GM23338 (cell line): Measurements from ENCODE around the gene OR2AT4. TPM values are rescaled to one million over a fixed set of nuclear protein-coding genes. Genes with fewer than 3 reads are reported as not detected.

Experiments used
- ATAC-seq: fragments of 200-7000 bp; cut with Tn5 transposase; 3 replicates; pipeline ENCODE4 v1.9.1; 2020
- DNase-seq: peaks from one replicate; pipeline ENCODE4 v3.0.0-alpha.2; 2015; ENCODE audit warnings: low spot score
- H2AFZ ChIP-seq: fragments of 200-600 bp; sonication (generic); 2 replicates; pipeline ENCODE4 v1.8.0; 2016; ENCODE audit warnings: antibody characterized with exemption, mild to moderate bottlenecking, moderate library complexity
- H3F3A ChIP-seq: fragments of 200-600 bp; sonication (generic); replicated peaks from 2 replicates; pipeline ENCODE4 v1.8.0; 2017; ENCODE audit warnings: antibody characterized with exemption, mixed run types, low read depth
- H3K27ac ChIP-seq: fragments of 200-600 bp; sonication (generic); 2 replicates; pipeline ENCODE4 v1.6.1; 2016; ENCODE audit warnings: low read depth
- H3K27me3 ChIP-seq: fragments of 200-600 bp; sonication (generic); 2 replicates; pipeline ENCODE4 v1.8.0; 2016; ENCODE audit warnings: mild to moderate bottlenecking, mixed run types, moderate library complexity; ENCODE audit not compliant: insufficient read depth
- H3K36me3 ChIP-seq: fragments of 200-600 bp; sonication (generic); 2 replicates; pipeline ENCODE4 v1.8.0; 2016; ENCODE audit warnings: mild to moderate bottlenecking; ENCODE audit not compliant: insufficient read depth
- H3K4me1 ChIP-seq: fragments of 200-600 bp; sonication (generic); 2 replicates; pipeline ENCODE4 v1.8.0; 2016; ENCODE audit warnings: mild to moderate bottlenecking, moderate library complexity; ENCODE audit not compliant: insufficient read depth
- H3K4me2 ChIP-seq: fragments of 200-600 bp; sonication (generic); 2 replicates; pipeline ENCODE4 v1.7.1; 2017; ENCODE audit warnings: mixed run types
- H3K4me3 ChIP-seq: fragments of 200-600 bp; sonication (generic); 2 replicates; pipeline ENCODE4 v1.6.1; 2016; ENCODE audit warnings: mixed run types
- H3K79me2 ChIP-seq: fragments of 200-600 bp; sonication (generic); replicated peaks from 2 replicates; pipeline ENCODE4 v1.8.0; 2017; ENCODE audit warnings: mild to moderate bottlenecking; ENCODE audit not compliant: insufficient read depth
- H3K9me2 ChIP-seq: fragments of 200-600 bp; sonication (generic); 2 replicates; pipeline ENCODE4 v1.8.0; 2017; ENCODE audit not compliant: insufficient read depth
- H4K20me1 ChIP-seq: fragments of 200-600 bp; sonication (generic); replicated peaks from 2 replicates; pipeline ENCODE4 v1.8.0; 2017; ENCODE audit warnings: mild to moderate bottlenecking; ENCODE audit not compliant: insufficient read depth
- H3K27ac Mint-ChIP-seq: 2 replicates; pipeline ENCODE4 v1.8.0; 2020; ENCODE audit warnings: inconsistent platforms, mild to moderate bottlenecking, moderate library complexity, mixed read lengths
- H3K27me3 Mint-ChIP-seq: 3 replicates; pipeline ENCODE4 v1.8.0; 2022; ENCODE audit warnings: low read depth, mild to moderate bottlenecking, moderate library complexity, mixed read lengths, inconsistent platforms; ENCODE audit not compliant: insufficient read depth, poor library complexity
- H3K36me3 Mint-ChIP-seq: 3 replicates; pipeline ENCODE4 v1.8.0; 2021; ENCODE audit warnings: low read depth, mild to moderate bottlenecking, inconsistent platforms, moderate library complexity, mixed read lengths
- H3K4me1 Mint-ChIP-seq: 3 replicates; pipeline ENCODE4 v1.8.0; 2020; ENCODE audit warnings: mild to moderate bottlenecking, inconsistent platforms, mixed read lengths
- H3K4me3 Mint-ChIP-seq: 3 replicates; pipeline ENCODE4 v1.8.0; 2021; ENCODE audit warnings: moderate library complexity, mild to moderate bottlenecking, inconsistent platforms, mixed read lengths
- H3K9me3 Mint-ChIP-seq: 3 replicates; pipeline ENCODE4 v1.8.0; 2020; ENCODE audit warnings: moderate library complexity, mild to moderate bottlenecking, inconsistent platforms, mixed read lengths
- CREB1 ChIP-seq: fragments of 250-450 bp; sonication (Bioruptor Pico); IDR thresholded peaks from 2 replicates; pipeline ENCODE4 v1.5.0; 2020; ENCODE audit warnings: low read depth, mild to moderate bottlenecking, moderate library complexity
- EZH2 ChIP-seq: fragments of 200-600 bp; sonication (generic); IDR thresholded peaks from one replicate; pipeline ENCODE4 v1.8.0; 2017; ENCODE audit warnings: antibody characterized with exemption, mild to moderate bottlenecking, low read depth; ENCODE audit not compliant: unreplicated experiment
- EZH2phosphoT487 ChIP-seq: fragments of 200-600 bp; sonication (generic); IDR thresholded peaks from one replicate; pipeline ENCODE4 v1.8.1; 2018; ENCODE audit warnings: antibody characterized with exemption; ENCODE audit not compliant: unreplicated experiment
- JUNB ChIP-seq: IDR thresholded peaks from one replicate; pipeline ENCODE4 v1.6.1; 2016; ENCODE audit warnings: antibody characterized with exemption; ENCODE audit not compliant: unreplicated experiment
- NANOG ChIP-seq: IDR thresholded peaks from 2 replicates; pipeline ENCODE4 v1.6.1; 2016; ENCODE audit warnings: antibody characterized with exemption, borderline replicate concordance
- POLR2AphosphoS5 ChIP-seq: IDR thresholded peaks from 2 replicates; pipeline ENCODE4 v1.6.1; 2016; ENCODE audit warnings: antibody characterized with exemption, low read depth
- ZNF114 ChIP-seq: fragments of 250-450 bp; sonication (Bioruptor Pico); IDR thresholded peaks from 2 replicates; pipeline ENCODE4 v1.5.0; 2020; ENCODE audit warnings: mild to moderate bottlenecking, moderate library complexity
- ZNF331 ChIP-seq: fragments of 250-450 bp; sonication (Bioruptor Pico); IDR thresholded peaks from 2 replicates; pipeline ENCODE4 v1.5.0; 2020; ENCODE audit warnings: low read depth, mild to moderate bottlenecking, moderate library complexity
- polyA plus RNA-seq: library from polyadenylated mRNA; unstranded; fragments of >200 nt; fragmentation: Nextera tagmentation; extraction: Ambion mirVana; gene quantifications from 2 replicates; pipeline ENCODE4 v1.2.1, GENCODE V29; 2016
- total RNA-seq: library from RNA; depleted of rRNA; stranded (reverse); fragments of >200 nt; shearing (Covaris generic); gene quantifications from 2 replicates; pipeline ENCODE4 v1.2.3, GENCODE V29; 2014
- TF ChIP-seq, protein P1 (sequence below), 2 experiments: fragments of 200-600 bp in 1 of 2; sonication (generic) in 1 of 2; conservative IDR thresholded peaks; 2 replicates each; pipeline versions ENCODE4 v1.5.1 to v1.6.1; 2016 to 2017; ENCODE audit warnings: antibody characterized with exemption in 2 of 2, low read depth in 2 of 2, mild to moderate bottlenecking in 2 of 2, moderate library complexity in 1 of 2
- TF ChIP-seq, protein P2 (sequence below): IDR thresholded peaks from 2 replicates; pipeline ENCODE4 v1.6.1; 2016; ENCODE audit warnings: antibody characterized with exemption
- TF ChIP-seq, protein P3 (sequence below): IDR thresholded peaks from one replicate; pipeline ENCODE4 v1.6.1; 2018; ENCODE audit warnings: antibody characterized with exemption; ENCODE audit not compliant: unreplicated experiment

The OR2AT4 gene
- total and polyA plus RNA-seq, 2 experiments from 2014 or later, result not detected

DNA sequence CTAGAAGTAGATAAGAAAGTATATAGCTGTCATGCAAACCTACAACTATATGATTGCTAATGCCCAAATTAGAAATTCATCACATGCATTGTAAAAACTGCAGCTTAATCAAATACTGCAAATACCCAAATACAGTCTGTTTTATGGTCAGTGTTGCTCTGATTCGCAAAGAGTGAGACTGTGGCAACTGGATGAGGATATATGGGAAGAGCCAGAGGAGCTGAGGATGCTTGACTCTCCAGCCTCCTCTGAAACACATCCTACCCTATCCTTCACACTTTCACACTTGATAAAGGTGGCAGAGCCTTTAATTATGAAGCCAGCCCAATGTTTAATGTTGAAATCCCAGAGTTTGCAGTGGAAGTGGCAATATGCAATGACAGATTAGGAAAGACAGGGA is 21.9 kb upstream of the OR2AT4 start:
- no peak overlapping the region for H2AFZ ChIP-seq
- H3K27ac Mint-ChIP-seq, result no peak overlapping the region
- TF ChIP-seq, protein P1, sequence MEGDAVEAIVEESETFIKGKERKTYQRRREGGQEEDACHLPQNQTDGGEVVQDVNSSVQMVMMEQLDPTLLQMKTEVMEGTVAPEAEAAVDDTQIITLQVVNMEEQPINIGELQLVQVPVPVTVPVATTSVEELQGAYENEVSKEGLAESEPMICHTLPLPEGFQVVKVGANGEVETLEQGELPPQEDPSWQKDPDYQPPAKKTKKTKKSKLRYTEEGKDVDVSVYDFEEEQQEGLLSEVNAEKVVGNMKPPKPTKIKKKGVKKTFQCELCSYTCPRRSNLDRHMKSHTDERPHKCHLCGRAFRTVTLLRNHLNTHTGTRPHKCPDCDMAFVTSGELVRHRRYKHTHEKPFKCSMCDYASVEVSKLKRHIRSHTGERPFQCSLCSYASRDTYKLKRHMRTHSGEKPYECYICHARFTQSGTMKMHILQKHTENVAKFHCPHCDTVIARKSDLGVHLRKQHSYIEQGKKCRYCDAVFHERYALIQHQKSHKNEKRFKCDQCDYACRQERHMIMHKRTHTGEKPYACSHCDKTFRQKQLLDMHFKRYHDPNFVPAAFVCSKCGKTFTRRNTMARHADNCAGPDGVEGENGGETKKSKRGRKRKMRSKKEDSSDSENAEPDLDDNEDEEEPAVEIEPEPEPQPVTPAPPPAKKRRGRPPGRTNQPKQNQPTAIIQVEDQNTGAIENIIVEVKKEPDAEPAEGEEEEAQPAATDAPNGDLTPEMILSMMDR (conservative IDR thresholded peaks at IDR 0.05; ENCODE audit: low read depth in 2 of 2), result no peak
- no peak for TF ChIP-seq ZNF114
- no peak for TF ChIP-seq EZH2phosphoT487
- H3K79me2 ChIP-seq, result no peaks in the 10 kb centered on the region
- H3K9me2 ChIP-seq, result no peaks in the 10 kb centered on the region; the same call in 1 of the 2 replicates
- peaks cover 36% of the 10 kb centered on the region for H3K9me3 Mint-ChIP-seq
- no peaks in the 10 kb centered on the region for H3F3A ChIP-seq
- H3K27ac ChIP-seq, result no peak overlapping the region
- H3K36me3 ChIP-seq, result no peaks in the 10 kb centered on the region
- no peaks in the 10 kb centered on the region for H3K4me1 Mint-ChIP-seq
- H3K27me3 ChIP-seq, result no peaks in the 10 kb centered on the region
- H3K27me3 Mint-ChIP-seq, result peaks cover 2% of the 10 kb centered on the region
- no peaks in the 10 kb centered on the region for H4K20me1 ChIP-seq
- no peak overlapping the region for H3K4me3 Mint-ChIP-seq
- H3K36me3 Mint-ChIP-seq, result peaks cover 10% of the 10 kb centered on the region; the same call in 2 of the 3 replicates
- H3K4me2 ChIP-seq, result no peak overlapping the region
- no peaks in the 10 kb centered on the region for H3K4me1 ChIP-seq
- no peak overlapping the region for H3K4me3 ChIP-seq
- DNase-seq (no peak), ATAC-seq (no peak)

DNA sequence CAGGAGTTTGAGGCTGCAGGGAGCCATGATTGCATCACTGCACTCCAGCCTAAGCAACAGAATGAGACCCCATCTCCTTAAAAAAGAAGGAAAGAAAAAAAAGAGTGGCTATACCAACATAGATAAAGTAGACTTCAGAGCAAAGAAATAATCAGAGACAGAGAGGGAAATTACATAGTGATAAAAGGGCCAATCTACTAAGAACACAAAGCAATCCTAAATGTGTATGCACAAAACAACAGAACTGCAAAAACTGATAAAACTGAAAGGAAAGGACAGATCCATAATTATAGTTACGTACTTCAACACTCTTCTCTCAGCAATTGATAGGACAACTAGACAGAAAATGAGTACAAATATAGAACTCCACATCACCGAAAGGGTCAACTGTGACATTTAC is 17.8 kb upstream of the OR2AT4 start:
- Histone ChIP-seq H3K36me3 (no peaks in the 10 kb centered on the region), H3F3A (no peaks in the 10 kb centered on the region), H4K20me1 (no peaks in the 10 kb centered on the region), H3K27ac (no peak overlapping the region), H3K79me2 (no peaks in the 10 kb centered on the region), H3K4me2 (no peak overlapping the region), H2AFZ (no peak overlapping the region), H3K9me2 (no peaks in the 10 kb centered on the region; the same call in 1 of the 2 replicates), H3K4me3 (no peak overlapping the region), H3K27me3 (no peaks in the 10 kb centered on the region), H3K4me1 (no peaks in the 10 kb centered on the region)
- no peak for DNase-seq
- Mint-ChIP-seq H3K9me3 (peaks cover 29% of the 10 kb centered on the region), H3K27ac (no peak overlapping the region), H3K4me1 (no peaks in the 10 kb centered on the region), H3K4me3 (no peak overlapping the region), H3K27me3 (peaks cover 2% of the 10 kb centered on the region), H3K36me3 (peaks cover 10% of the 10 kb centered on the region; the same call in 2 of the 3 replicates)
- ATAC-seq, result no peak
- TF ChIP-seq ZNF114, result no peak
- no peak for TF ChIP-seq JUNB
- TF ChIP-seq EZH2phosphoT487, result no peak
- TF ChIP-seq ZNF331, result no peak
- TF ChIP-seq, protein P1 (conservative IDR thresholded peaks at IDR 0.05; ENCODE audit: low read depth in 2 of 2), result no peak
- TF ChIP-seq POLR2AphosphoS5, result no peak
- no peak for TF ChIP-seq CREB1 (CRISPR knock-in tag)
- TF ChIP-seq, protein P2, sequence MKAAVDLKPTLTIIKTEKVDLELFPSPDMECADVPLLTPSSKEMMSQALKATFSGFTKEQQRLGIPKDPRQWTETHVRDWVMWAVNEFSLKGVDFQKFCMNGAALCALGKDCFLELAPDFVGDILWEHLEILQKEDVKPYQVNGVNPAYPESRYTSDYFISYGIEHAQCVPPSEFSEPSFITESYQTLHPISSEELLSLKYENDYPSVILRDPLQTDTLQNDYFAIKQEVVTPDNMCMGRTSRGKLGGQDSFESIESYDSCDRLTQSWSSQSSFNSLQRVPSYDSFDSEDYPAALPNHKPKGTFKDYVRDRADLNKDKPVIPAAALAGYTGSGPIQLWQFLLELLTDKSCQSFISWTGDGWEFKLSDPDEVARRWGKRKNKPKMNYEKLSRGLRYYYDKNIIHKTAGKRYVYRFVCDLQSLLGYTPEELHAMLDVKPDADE, result no peak
- no peak for TF ChIP-seq EZH2
- TF ChIP-seq, protein P3, sequence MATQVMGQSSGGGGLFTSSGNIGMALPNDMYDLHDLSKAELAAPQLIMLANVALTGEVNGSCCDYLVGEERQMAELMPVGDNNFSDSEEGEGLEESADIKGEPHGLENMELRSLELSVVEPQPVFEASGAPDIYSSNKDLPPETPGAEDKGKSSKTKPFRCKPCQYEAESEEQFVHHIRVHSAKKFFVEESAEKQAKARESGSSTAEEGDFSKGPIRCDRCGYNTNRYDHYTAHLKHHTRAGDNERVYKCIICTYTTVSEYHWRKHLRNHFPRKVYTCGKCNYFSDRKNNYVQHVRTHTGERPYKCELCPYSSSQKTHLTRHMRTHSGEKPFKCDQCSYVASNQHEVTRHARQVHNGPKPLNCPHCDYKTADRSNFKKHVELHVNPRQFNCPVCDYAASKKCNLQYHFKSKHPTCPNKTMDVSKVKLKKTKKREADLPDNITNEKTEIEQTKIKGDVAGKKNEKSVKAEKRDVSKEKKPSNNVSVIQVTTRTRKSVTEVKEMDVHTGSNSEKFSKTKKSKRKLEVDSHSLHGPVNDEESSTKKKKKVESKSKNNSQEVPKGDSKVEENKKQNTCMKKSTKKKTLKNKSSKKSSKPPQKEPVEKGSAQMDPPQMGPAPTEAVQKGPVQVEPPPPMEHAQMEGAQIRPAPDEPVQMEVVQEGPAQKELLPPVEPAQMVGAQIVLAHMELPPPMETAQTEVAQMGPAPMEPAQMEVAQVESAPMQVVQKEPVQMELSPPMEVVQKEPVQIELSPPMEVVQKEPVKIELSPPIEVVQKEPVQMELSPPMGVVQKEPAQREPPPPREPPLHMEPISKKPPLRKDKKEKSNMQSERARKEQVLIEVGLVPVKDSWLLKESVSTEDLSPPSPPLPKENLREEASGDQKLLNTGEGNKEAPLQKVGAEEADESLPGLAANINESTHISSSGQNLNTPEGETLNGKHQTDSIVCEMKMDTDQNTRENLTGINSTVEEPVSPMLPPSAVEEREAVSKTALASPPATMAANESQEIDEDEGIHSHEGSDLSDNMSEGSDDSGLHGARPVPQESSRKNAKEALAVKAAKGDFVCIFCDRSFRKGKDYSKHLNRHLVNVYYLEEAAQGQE, result no peak
- no peak for TF ChIP-seq NANOG
